ENCODE measurements around the gene POP7. TPM values are rescaled to one million over a fixed set of nuclear protein-coding genes. Genes with fewer than 3 reads are reported as not detected.

POP7 gene
- total and polyA plus RNA-seq, 2 donors (not counting 1 experiment from before 2014, with no cell fraction given): 14.4 to 15.2 TPM

DNA sequence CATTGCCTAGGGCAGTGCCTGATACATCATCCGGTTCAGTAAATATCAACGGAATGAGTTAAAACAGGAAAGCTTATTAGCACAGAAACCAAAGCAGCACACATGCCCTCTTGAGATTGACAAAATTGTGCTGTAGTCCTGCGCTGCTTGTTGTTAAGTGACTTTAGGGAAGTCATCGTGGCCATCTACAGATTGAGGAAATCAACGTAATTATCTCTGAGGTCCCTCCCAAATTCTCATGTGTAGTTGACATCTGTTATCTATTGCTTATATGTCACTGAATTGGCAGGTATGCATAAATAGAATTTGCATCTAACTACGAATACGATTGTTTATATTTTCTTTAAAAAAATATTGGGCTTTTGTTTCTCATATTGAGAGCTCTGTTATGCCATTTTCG, 35.8 kb upstream of the POP7 start:
- POLR2A ChIA-PET: interaction anchor here (0.7 kb wide), 1 partner anchor 21 kb away, joined by 5 read pairs; no protein-coding TSS in a partner anchor
- intact Hi-C loops (cut with micrococcal nuclease): loop anchor here (10.0 kb wide), 1 partner anchor 585 kb away; the partner anchor contains the start of genes COPS6 and ZNF3
- H3K27ac Mint-ChIP-seq: no peak overlapping the region

More for the DNA sequence above, 35.8 kb upstream of the POP7 start:
- 54% methylated on average over 6 of the region's 8 CpGs for WGBS (ENCODE audit: insufficient coverage)
- H3K27ac ChIP-seq (ENCODE audit: low read length in 2 of 2): no peak overlapping the region
- ATAC-seq (ENCODE audit: low read depth): no peak
- no peaks in the 10 kb centered on the region for H3K36me3 ChIP-seq (replicated peaks in 1 of 2; ENCODE audit: control extremely low read depth in 1 of 2, control insufficient read depth in 1 of 2, extremely low read depth in 1 of 2, insufficient read depth in 2 of 2, low read length in 1 of 2)
- Mint-ChIP-seq H3K4me1 (peaks cover 3% of the 10 kb centered on the region), H3K27me3 (peaks cover 3% of the 10 kb centered on the region), H3K4me3 (no peak overlapping the region), H3K9me3 (ENCODE audit: insufficient read depth) (no peaks in the 10 kb centered on the region)
- no peak for DNase-seq
- peaks cover 6% of the 10 kb centered on the region for H4K20me1 ChIP-seq (ENCODE audit: control insufficient read depth, insufficient read depth, low read length, poor library complexity, severe bottlenecking)
- CTCF ChIA-PET: interaction anchor here (0.9 to 1.7 kb wide), 2 partner anchors 23 to 40 kb away, joined by 3 read pairs; no protein-coding TSS in a partner anchor
- H3K79me2 ChIP-seq (ENCODE audit: control insufficient read depth, insufficient read depth, low read length): peaks cover 12% of the 10 kb centered on the region
- no peaks in the 10 kb centered on the region for H3K9me3 ChIP-seq (ENCODE audit: control extremely low read depth in 1 of 3, control insufficient read depth in 2 of 3, insufficient read depth in 1 of 3, low read length in 2 of 3)
- H3K4me2 ChIP-seq (replicated peaks; ENCODE audit: low read depth, low read length, poor library complexity, severe bottlenecking): no peak overlapping the region
- H3K27me3 ChIP-seq (replicated peaks in 1 of 4; ENCODE audit: control extremely low read depth in 1 of 4, control insufficient read depth in 3 of 4, insufficient read depth in 4 of 4, low read length in 3 of 4): no peaks in the 10 kb centered on the region
- no peak overlapping the region for H3K4me3 ChIP-seq (ENCODE audit: control extremely low read depth in 1 of 5, extremely low read depth in 1 of 5, insufficient read depth in 1 of 5, low read depth in 2 of 5, low read length in 4 of 5)
- H2AFZ ChIP-seq (ENCODE audit: insufficient read depth, low read depth, low read length, poor library complexity, severe bottlenecking): no peak overlapping the region
- H3K9ac ChIP-seq (ENCODE audit: low read length): no peak overlapping the region
- peaks cover 0 to 6% of the 10 kb centered on the region in 2 donors for H3K4me1 ChIP-seq (ENCODE audit: control insufficient read depth in 2 of 2, insufficient read depth in 2 of 2, low read length in 2 of 2)
- no peak for TF ChIP-seq CTCF (IDR thresholded peaks at IDR 0.05)
- TF ChIP-seq EZH2 (IDR thresholded peaks at IDR 0.05; ENCODE audit: borderline replicate concordance, insufficient read depth, low read depth, low read length, poor library complexity, severe bottlenecking): no peak
